Sigmoid colon (tissue), 3 donors: ENCODE data around the gene PLCB1.

Experiments
- POLR2A ChIP-seq, 2 donors: fragments of 450-650 bp; IDR thresholded peaks; one replicate each; pipeline ENCODE4 v1.6.1; 2016; ENCODE audit warnings: antibody characterized with exemption in 2 of 2, mild to moderate bottlenecking in 2 of 2, moderate library complexity in 2 of 2
- TF ChIP-seq, protein P1 (sequence below), 4 experiments: fragments of 450-650 bp in 3 of 4; fragments of 200-600 bp in 1 of 4; IDR thresholded peaks; one replicate each; pipeline ENCODE4 v1.5.1; 2016 to 2019; ENCODE audit warnings: antibody characterized with exemption in 4 of 4, mild to moderate bottlenecking in 3 of 4, moderate library complexity in 2 of 4

GRCh38 chr20:8542110-8542486 is 410.0 kb downstream of the PLCB1 start:
- no peak for TF ChIP-seq POLR2A (IDR thresholded peaks at IDR 0.05)
- TF ChIP-seq, protein P1, sequence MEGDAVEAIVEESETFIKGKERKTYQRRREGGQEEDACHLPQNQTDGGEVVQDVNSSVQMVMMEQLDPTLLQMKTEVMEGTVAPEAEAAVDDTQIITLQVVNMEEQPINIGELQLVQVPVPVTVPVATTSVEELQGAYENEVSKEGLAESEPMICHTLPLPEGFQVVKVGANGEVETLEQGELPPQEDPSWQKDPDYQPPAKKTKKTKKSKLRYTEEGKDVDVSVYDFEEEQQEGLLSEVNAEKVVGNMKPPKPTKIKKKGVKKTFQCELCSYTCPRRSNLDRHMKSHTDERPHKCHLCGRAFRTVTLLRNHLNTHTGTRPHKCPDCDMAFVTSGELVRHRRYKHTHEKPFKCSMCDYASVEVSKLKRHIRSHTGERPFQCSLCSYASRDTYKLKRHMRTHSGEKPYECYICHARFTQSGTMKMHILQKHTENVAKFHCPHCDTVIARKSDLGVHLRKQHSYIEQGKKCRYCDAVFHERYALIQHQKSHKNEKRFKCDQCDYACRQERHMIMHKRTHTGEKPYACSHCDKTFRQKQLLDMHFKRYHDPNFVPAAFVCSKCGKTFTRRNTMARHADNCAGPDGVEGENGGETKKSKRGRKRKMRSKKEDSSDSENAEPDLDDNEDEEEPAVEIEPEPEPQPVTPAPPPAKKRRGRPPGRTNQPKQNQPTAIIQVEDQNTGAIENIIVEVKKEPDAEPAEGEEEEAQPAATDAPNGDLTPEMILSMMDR (IDR thresholded peaks at IDR 0.05) = no peak
